NB4 (cell line): ENCODE measurements around the gene IGFL1.

Experiments
- CTCF ChIP-seq: IDR thresholded peaks from one replicate; pipeline ENCODE4 v1.5.1; 2012; ENCODE audit warnings: low read depth, low read length
- MAX ChIP-seq: IDR thresholded peaks from 2 replicates; pipeline ENCODE4 v1.6.1; 2011; ENCODE audit warnings: low read depth, low read length
- POLR2A ChIP-seq: IDR thresholded peaks from 2 replicates; pipeline ENCODE4 v1.6.1; 2011; ENCODE audit warnings: mild to moderate bottlenecking; ENCODE audit not compliant: insufficient read length; ENCODE audit errors: extremely low read depth

- no peak for TF ChIP-seq CTCF
- TF ChIP-seq POLR2A = no peak
- TF ChIP-seq MAX = no peak
These were observed 22.9 kb upstream of the IGFL1 start for GRCh38 chr19:46206682-46207081.
